Mesenchymal stem cell (in vitro differentiated cells and primary cell): Measurements from ENCODE around the gene MDFIC2.

ENCODE experiments used
- DNase-seq: peaks from one replicate; pipeline ENCODE4 v3.0.0-alpha.2; 2013
- H2AFZ ChIP-seq: one replicate; pipeline ENCODE4 v1.6.1; 2013; ENCODE audit warnings: low read depth, mild to moderate bottlenecking, control low read depth, inconsistent platforms, low read length, moderate library complexity
- H2AK5ac ChIP-seq: 2 replicates; pipeline ENCODE4 v1.6.1; 2013; ENCODE audit warnings: low read length, moderate library complexity, mild to moderate bottlenecking, inconsistent platforms; ENCODE audit not compliant: severe bottlenecking
- H2BK120ac ChIP-seq: one replicate; pipeline ENCODE4 v1.6.1; 2013; ENCODE audit warnings: low read depth, mild to moderate bottlenecking, inconsistent platforms, low read length, moderate library complexity
- H2BK12ac ChIP-seq, 2 experiments: one replicate each; pipeline ENCODE4 v1.6.1; 2013; ENCODE audit warnings: inconsistent platforms in 2 of 2, low read length in 2 of 2, mild to moderate bottlenecking in 2 of 2, moderate library complexity in 2 of 2, control low read depth in 1 of 2
- H2BK15ac ChIP-seq: one replicate; pipeline ENCODE4 v1.6.1; 2013; ENCODE audit warnings: mild to moderate bottlenecking, low read depth, inconsistent platforms; ENCODE audit not compliant: poor library complexity, severe bottlenecking
- H2BK5ac ChIP-seq: 2 replicates; pipeline ENCODE4 v1.6.1; 2013; ENCODE audit warnings: low read depth, mild to moderate bottlenecking, low read length, control low read depth, inconsistent platforms; ENCODE audit not compliant: poor library complexity, severe bottlenecking
- H3K14ac ChIP-seq, 2 experiments: one replicate each; pipeline ENCODE4 v1.6.1; 2013; ENCODE audit warnings: inconsistent platforms in 2 of 2, low read length in 2 of 2, control low read depth in 1 of 2, mild to moderate bottlenecking in 1 of 2, moderate library complexity in 1 of 2
- H3K18ac ChIP-seq, 2 experiments: one replicate each; pipeline ENCODE4 v1.6.1; 2013; ENCODE audit warnings: inconsistent platforms in 2 of 2, low read length in 2 of 2, control low read depth in 1 of 2, low read depth in 1 of 2, mild to moderate bottlenecking in 1 of 2
- H3K23ac ChIP-seq, 2 experiments: one replicate each; pipeline ENCODE4 v1.6.1; 2013; ENCODE audit warnings: inconsistent platforms in 2 of 2, low read length in 2 of 2, mild to moderate bottlenecking in 2 of 2, moderate library complexity in 2 of 2, control low read depth in 1 of 2
- H3K27ac ChIP-seq: 2 replicates; pipeline ENCODE4 v1.5.1; 2013; ENCODE audit warnings: mild to moderate bottlenecking, moderate library complexity, low read length, control low read depth, inconsistent platforms; ENCODE audit not compliant: poor library complexity, severe bottlenecking
- H3K27me3 ChIP-seq, 2 experiments: 2 replicates each; pipeline versions ENCODE4 v1.6.1 to v1.7.0; 2013; ENCODE audit warnings: low read length in 2 of 2, mild to moderate bottlenecking in 2 of 2, moderate library complexity in 2 of 2, control low read depth in 1 of 2, inconsistent platforms in 1 of 2; ENCODE audit not compliant: control insufficient read depth in 1 of 2, insufficient read depth in 1 of 2
- H3K36me3 ChIP-seq, 2 experiments: 2 replicates each; pipeline versions ENCODE4 v1.6.1 to v1.7.0; 2013; ENCODE audit warnings: low read length in 2 of 2, control low read depth in 1 of 2, inconsistent platforms in 1 of 2, low read depth in 1 of 2, mild to moderate bottlenecking in 1 of 2; ENCODE audit not compliant: insufficient read depth in 2 of 2, control insufficient read depth in 1 of 2
- H3K4ac ChIP-seq, 2 experiments: one replicate each; pipeline ENCODE4 v1.6.1; 2013; ENCODE audit warnings: inconsistent platforms in 2 of 2, low read length in 2 of 2, mild to moderate bottlenecking in 2 of 2, moderate library complexity in 2 of 2, control low read depth in 1 of 2, low read depth in 1 of 2
- H3K4me1 ChIP-seq: 2 replicates; pipeline ENCODE4 v1.6.1; 2013; ENCODE audit warnings: low read depth, low read length, control low read depth; ENCODE audit not compliant: control insufficient read depth, insufficient read depth
- H3K4me2 ChIP-seq: 2 replicates; pipeline ENCODE4 v1.6.1; 2013; ENCODE audit warnings: low read length, mild to moderate bottlenecking, inconsistent platforms; ENCODE audit not compliant: poor library complexity, severe bottlenecking
- H3K4me3 ChIP-seq, 2 experiments: 2 replicates each; pipeline versions ENCODE4 v1.5.1 to v1.7.0; 2013; ENCODE audit warnings: low read length in 2 of 2, mild to moderate bottlenecking in 2 of 2, control low read depth in 1 of 2, low read depth in 1 of 2; ENCODE audit not compliant: insufficient read depth in 1 of 2
- H3K79me1 ChIP-seq: replicated peaks from 2 replicates; pipeline ENCODE4 v1.6.1; 2013; ENCODE audit warnings: mild to moderate bottlenecking, control low read depth, low read length, inconsistent platforms; ENCODE audit not compliant: poor library complexity, severe bottlenecking
- H3K9ac ChIP-seq: 2 replicates; pipeline ENCODE4 v1.7.0; 2013; ENCODE audit warnings: mild to moderate bottlenecking, low read length, moderate library complexity
- H3K9me3 ChIP-seq: 2 replicates; pipeline ENCODE4 v1.7.0; 2013; ENCODE audit warnings: mild to moderate bottlenecking, low read length; ENCODE audit not compliant: control insufficient read depth
- H4K8ac ChIP-seq: one replicate; pipeline ENCODE4 v1.6.1; 2013; ENCODE audit warnings: inconsistent platforms, mild to moderate bottlenecking, low read length, moderate library complexity
- H4K91ac ChIP-seq: one replicate; pipeline ENCODE4 v1.6.1; 2013; ENCODE audit warnings: mild to moderate bottlenecking, low read length, inconsistent platforms
- WGBS: methylation state at CpG from one replicate; pipeline ENCODE4 v1.1.7; 2013; ENCODE audit warnings: mixed read lengths; 5-methylcytosine and 5-hydroxymethylcytosine counted together

Gene MDFIC2

DNA sequence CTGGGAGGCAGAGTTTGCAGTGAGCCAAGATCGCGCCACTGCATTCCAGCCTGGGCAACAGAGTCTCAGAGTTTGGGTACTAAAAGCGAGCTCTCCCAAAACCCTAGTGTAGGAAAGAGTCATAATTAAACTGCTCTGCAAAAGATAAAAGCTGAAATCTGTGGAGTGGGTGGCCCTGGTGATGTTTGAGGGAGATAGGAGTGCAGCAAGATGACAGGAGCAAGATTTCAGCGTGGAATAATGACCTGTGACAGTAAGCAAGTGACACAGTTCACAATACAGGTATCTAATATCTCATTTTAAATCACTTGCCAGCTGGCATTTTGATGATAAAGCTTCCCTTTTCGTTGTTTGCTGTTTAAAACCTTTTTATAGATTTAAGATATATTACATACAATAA lies 79.3 kb downstream of the MDFIC2 start:
- Histone ChIP-seq H2AK5ac (no peak overlapping the region), H3K4me3 (no peak overlapping the region)

DNA sequence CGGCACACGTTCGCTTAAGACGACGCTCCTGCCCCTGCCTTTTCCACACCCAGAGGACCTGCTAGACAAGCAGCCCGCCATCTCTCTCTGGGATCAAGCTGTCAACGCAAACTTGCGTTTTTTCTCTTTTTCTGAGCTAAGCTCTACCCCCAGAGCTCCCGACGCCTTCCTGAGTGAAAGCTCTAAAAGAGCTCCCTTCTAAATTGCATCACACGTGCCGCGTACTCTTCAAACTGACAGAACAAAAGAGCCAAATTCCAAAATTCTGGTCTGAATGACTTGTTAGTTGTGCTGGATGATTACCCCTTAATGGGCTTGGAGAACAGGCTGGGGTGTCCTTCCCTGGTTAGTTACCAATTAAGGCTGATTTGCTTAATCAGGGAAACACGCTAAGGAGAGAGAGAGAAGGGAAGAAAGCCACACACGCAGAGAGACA lies 81.2 kb downstream of the MDFIC2 start:
- no peaks in the 10 kb centered on the region for H3K4me1 ChIP-seq
- H2AFZ ChIP-seq = no peak overlapping the region
- H3K23ac ChIP-seq = no peak overlapping the region
- no peak overlapping the region for H3K14ac ChIP-seq
- H3K4me2 ChIP-seq = no peak overlapping the region
- H3K9me3 ChIP-seq = no peaks in the 10 kb centered on the region
- H2BK12ac ChIP-seq = no peak overlapping the region
- H2BK15ac ChIP-seq = no peak overlapping the region
- no peaks in the 10 kb centered on the region for H3K36me3 ChIP-seq
- H4K91ac ChIP-seq = no peak overlapping the region
- H3K4me3 ChIP-seq = no peak overlapping the region
- no peak overlapping the region for H2BK5ac ChIP-seq
- no peak overlapping the region for H4K8ac ChIP-seq
- no peak overlapping the region for H3K18ac ChIP-seq
- no peak overlapping the region for H2AK5ac ChIP-seq
- H2BK120ac ChIP-seq = no peak overlapping the region
- 84% methylated on average over 15 of the region's 15 CpGs for WGBS
- H3K79me1 ChIP-seq = no peaks in the 10 kb centered on the region
- H3K27ac ChIP-seq = no peak overlapping the region
- H3K9ac ChIP-seq = no peak overlapping the region
- H3K27me3 ChIP-seq = no peaks in the 10 kb centered on the region
- DNase-seq = no peak
- H3K4ac ChIP-seq = no peak overlapping the region

More for the DNA sequence above, 79.3 kb downstream of the MDFIC2 start:
- H3K9ac ChIP-seq = no peak overlapping the region
- H2BK5ac ChIP-seq = no peak overlapping the region
- H2AFZ ChIP-seq = no peak overlapping the region
- H3K27ac ChIP-seq = no peak overlapping the region
- 87% methylated on average over 3 of the region's 5 CpGs for WGBS
- no peaks in the 10 kb centered on the region for H3K4me1 ChIP-seq
- H3K14ac ChIP-seq = no peak overlapping the region
- H4K91ac ChIP-seq = no peak overlapping the region
- H3K4ac ChIP-seq = no peak overlapping the region
- no peaks in the 10 kb centered on the region for H3K79me1 ChIP-seq
- H2BK15ac ChIP-seq = no peak overlapping the region
- H4K8ac ChIP-seq = no peak overlapping the region
- H2BK12ac ChIP-seq = no peak overlapping the region
- no peaks in the 10 kb centered on the region for H3K9me3 ChIP-seq
- H3K36me3 ChIP-seq = no peaks in the 10 kb centered on the region
- no peak overlapping the region for H2BK120ac ChIP-seq
- no peak overlapping the region for H3K4me2 ChIP-seq
- no peak for DNase-seq
- H3K27me3 ChIP-seq = no peaks in the 10 kb centered on the region
- no peak overlapping the region for H3K18ac ChIP-seq
- no peak overlapping the region for H3K23ac ChIP-seq

DNA sequence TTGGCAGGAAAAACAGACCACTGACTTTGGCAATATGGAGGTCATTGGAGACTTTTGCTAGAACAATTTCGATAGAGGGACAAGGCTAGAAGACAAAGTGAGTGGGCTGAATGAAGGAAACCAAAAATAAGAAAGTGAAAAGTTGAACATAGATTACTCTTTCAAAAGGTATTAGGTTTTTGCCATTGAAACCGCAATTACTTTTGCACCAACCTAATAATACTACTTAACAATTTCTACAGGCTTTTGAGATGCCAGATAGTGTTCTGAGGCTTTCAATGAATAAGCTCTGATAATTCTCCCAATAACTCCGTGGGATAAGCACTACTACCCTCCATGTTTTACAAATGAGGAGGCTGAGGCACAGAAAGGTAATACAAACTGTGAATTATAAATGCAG lies 85.0 kb downstream of the MDFIC2 start:
- Histone ChIP-seq H3K4me2 (no peak overlapping the region), H3K79me1 (no peaks in the 10 kb centered on the region), H3K36me3 (no peaks in the 10 kb centered on the region), H3K18ac (no peak overlapping the region), H4K91ac (no peak overlapping the region), H2BK12ac (no peak overlapping the region), H3K4me1 (no peaks in the 10 kb centered on the region), H2AFZ (no peak overlapping the region), H3K27me3 (peaks cover 0 to 6% of the 10 kb centered on the region in 2 experiments), H3K4ac (no peak overlapping the region), H4K8ac (no peak overlapping the region), H3K4me3 (no peak overlapping the region), H2BK120ac (no peak overlapping the region), H2BK5ac (no peak overlapping the region), H2AK5ac (no peak overlapping the region), H3K9ac (no peak overlapping the region), H3K9me3 (no peaks in the 10 kb centered on the region), H3K23ac (no peak overlapping the region), H3K27ac (no peak overlapping the region), H3K14ac (no peak overlapping the region), H2BK15ac (no peak overlapping the region)
- WGBS = 69% methylated on average over 1 of the region's 3 CpGs
- DNase-seq = no peak

DNA sequence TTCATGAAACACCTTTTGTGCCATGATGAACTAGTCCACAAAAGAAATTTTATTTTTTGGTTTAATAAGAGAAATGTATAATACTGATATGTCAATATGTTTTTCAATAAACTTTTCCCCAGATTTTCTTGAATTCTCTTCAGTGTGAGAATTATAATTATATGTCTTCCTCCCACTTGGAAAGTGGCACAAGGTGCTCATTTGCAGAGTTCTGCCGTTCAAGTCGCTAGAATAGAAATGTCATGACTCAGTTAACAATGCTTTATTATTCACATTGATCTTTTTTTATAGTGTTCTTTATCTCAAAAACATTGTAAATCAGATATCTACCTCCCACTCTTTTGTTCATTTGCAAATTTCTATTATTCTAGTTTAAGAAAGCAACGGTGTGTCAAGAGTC lies 87.3 kb downstream of the MDFIC2 start:
- no CpG with 5 or more reads among the region's 3 CpGs for WGBS
- H3K4me1 ChIP-seq = no peaks in the 10 kb centered on the region

More for the DNA sequence above, 87.3 kb downstream of the MDFIC2 start:
- no peak overlapping the region for H2AFZ ChIP-seq
- H4K8ac ChIP-seq = no peak overlapping the region
- no peak overlapping the region for H3K4me3 ChIP-seq
- no peak overlapping the region for H3K4me2 ChIP-seq
- no peak overlapping the region for H2AK5ac ChIP-seq
- H3K9ac ChIP-seq = no peak overlapping the region
- no peaks in the 10 kb centered on the region for H3K9me3 ChIP-seq
- H2BK12ac ChIP-seq = no peak overlapping the region
- no peaks in the 10 kb centered on the region for H3K79me1 ChIP-seq
- H2BK15ac ChIP-seq = no peak overlapping the region
- no peak overlapping the region for H3K14ac ChIP-seq
- H2BK5ac ChIP-seq = no peak overlapping the region
- no peak overlapping the region for H4K91ac ChIP-seq
- H3K36me3 ChIP-seq = no peaks in the 10 kb centered on the region
- no peak overlapping the region for H3K23ac ChIP-seq
- no peak overlapping the region for H3K4ac ChIP-seq
- DNase-seq = no peak
- no peak overlapping the region for H3K18ac ChIP-seq
- H3K27ac ChIP-seq = no peak overlapping the region
- peaks cover 0 to 6% of the 10 kb centered on the region in 2 experiments for H3K27me3 ChIP-seq
- no peak overlapping the region for H2BK120ac ChIP-seq
